A549 (cell line): ENCODE data around the gene NCOA3. TPM values are rescaled to one million over a fixed set of nuclear protein-coding genes. Genes with fewer than 3 reads are reported as not detected.

Experiments used
- ATAC-seq, 2 experiments: fragments of 200-7000 bp in 1 of 2; fragments of >200 bp in 1 of 2; cut with Nextera tagmentation in 1 of 2; cut with Tn5 transposase in 1 of 2; 3 replicates each; pipeline versions ENCODE4 v1.8.0 to v1.9.1; 2018 to 2020; ENCODE audit warnings: mild to moderate bottlenecking in 1 of 2, moderate library complexity in 1 of 2
- CTCF ChIA-PET: fragments of 300-600 bp; sonication (Branson Sonifier 250); formaldehyde crosslinking; extraction: SDS; loops from one replicate; lab custom pipeline; 2021; ENCODE audit warnings: antibody characterized with exemption, inconsistent platforms; lab: Yijun Ruan, JAX
- POLR2A ChIA-PET: fragments of 350-600 bp; formaldehyde crosslinking; extraction: SDS; loops from one replicate; lab custom pipeline; 2021; ENCODE audit warnings: antibody characterized with exemption, inconsistent platforms; lab: Yijun Ruan, JAX
- DNase-seq, 2 experiments: peaks; one replicate each; pipeline versions ENCODE4 v3.0.0 to v3.0.0-alpha.2; 2011 to 2016; ENCODE audit warnings: low read depth in 1 of 2, low spot score in 1 of 2
- FAIRE-seq: peaks from 2 replicates; lab custom pipeline; 2011; peaks lifted over from hg19 to GRCh38; lab: Jason Lieb, UNC
- H3K27ac ChIP-seq, 2 experiments: fragments of >200 bp; sonication (Bioruptor Twin); formaldehyde crosslinking; 3 replicates each; pipeline ENCODE4 v1.5.1; 2016 to 2017
- H3K4me1 ChIP-seq: fragments of >200 bp; sonication (Bioruptor Twin); formaldehyde crosslinking; 3 replicates; pipeline ENCODE4 v1.6.1; 2016
- H3K4me2 ChIP-seq: fragments of >200 bp; sonication (Bioruptor Twin); formaldehyde crosslinking; 3 replicates; pipeline ENCODE4 v1.6.1; 2016
- H3K4me3 ChIP-seq: fragments of >200 bp; sonication (Bioruptor Twin); formaldehyde crosslinking; 3 replicates; pipeline ENCODE4 v1.5.1; 2016
- H3K9me3 ChIP-seq: fragments of >200 bp; sonication (Bioruptor Twin); formaldehyde crosslinking; 3 replicates; pipeline ENCODE4 v1.6.1; 2016
- BHLHE40 ChIP-seq: IDR thresholded peaks from 2 replicates; pipeline ENCODE4 v1.6.1; 2012; ENCODE audit warnings: low read depth, low read length, inconsistent platforms
- CBX2 ChIP-seq: fragments of 200-600 bp; sonication (generic); IDR thresholded peaks from 2 replicates; pipeline ENCODE4 v1.6.1; 2016; ENCODE audit warnings: low read depth, mild to moderate bottlenecking, borderline replicate concordance
- CBX8 ChIP-seq: fragments of 200-600 bp; sonication (generic); IDR thresholded peaks from 2 replicates; pipeline ENCODE4 v1.6.1; 2016
- CHD4 ChIP-seq: fragments of 200-600 bp; sonication (generic); IDR thresholded peaks from 2 replicates; pipeline ENCODE4 v1.6.1; 2016; ENCODE audit warnings: antibody characterized with exemption, mild to moderate bottlenecking, borderline replicate concordance
- FOSL2 ChIP-seq, 2 experiments: fragments of 450-650 bp in 1 of 2; fragments of >200 bp in 1 of 2; sonication (Bioruptor Twin) in 1 of 2; formaldehyde crosslinking; IDR thresholded peaks; 2 replicates each; pipeline versions ENCODE4 v1.5.0 to v1.6.1; 2016 to 2020; ENCODE audit warnings: mild to moderate bottlenecking in 1 of 2, moderate library complexity in 1 of 2
- HDAC2 ChIP-seq: fragments of 200-600 bp; sonication (generic); IDR thresholded peaks from 2 replicates; pipeline ENCODE4 v1.6.1; 2016
- HES2 ChIP-seq: fragments of >200 bp; sonication (Bioruptor Twin); formaldehyde crosslinking; IDR thresholded peaks from 2 replicates; pipeline ENCODE4 v1.6.1; 2016
- HEYL ChIP-seq: fragments of 250-450 bp; sonication (Bioruptor Pico); IDR thresholded peaks from 2 replicates; pipeline ENCODE4 v1.8.0; 2021; ENCODE audit warnings: mild to moderate bottlenecking, moderate library complexity
- HOXB13 ChIP-seq: fragments of 250-450 bp; sonication (Bioruptor Pico); IDR thresholded peaks from 2 replicates; pipeline ENCODE4 v1.5.0; 2020; ENCODE audit warnings: low read depth, mild to moderate bottlenecking, moderate library complexity
- JUNB ChIP-seq: fragments of >200 bp; sonication (Bioruptor Twin); formaldehyde crosslinking; IDR thresholded peaks from 2 replicates; pipeline ENCODE4 v1.6.1; 2016
- KDM1A ChIP-seq: fragments of 200-600 bp; sonication (generic); IDR thresholded peaks from 2 replicates; pipeline ENCODE4 v1.6.1; 2016; ENCODE audit warnings: low read depth, mild to moderate bottlenecking
- KDM5A ChIP-seq: fragments of 200-600 bp; sonication (generic); IDR thresholded peaks from 2 replicates; pipeline ENCODE4 v1.6.1; 2016; ENCODE audit warnings: antibody characterized with exemption, mild to moderate bottlenecking
- MAFK ChIP-seq: fragments of 450-650 bp; IDR thresholded peaks from 2 replicates; pipeline ENCODE4 v1.6.1; 2014; ENCODE audit not compliant: partially characterized antibody
- MAZ ChIP-seq: fragments of 150-350 bp; IDR thresholded peaks from 2 replicates; pipeline ENCODE4 v1.6.1; 2014; ENCODE audit warnings: antibody characterized with exemption, low read depth, low read length, borderline replicate concordance
- MYC ChIP-seq: IDR thresholded peaks from 2 replicates; pipeline ENCODE4 v1.6.1; 2012; ENCODE audit warnings: mild to moderate bottlenecking, inconsistent platforms, low read length, improper control_type of control experiment, borderline replicate concordance
- NFE2L2 ChIP-seq: fragments of 150-350 bp; conservative IDR thresholded peaks from 2 replicates; pipeline ENCODE4 v1.6.1; 2014; ENCODE audit warnings: low read length
- NPAS2 ChIP-seq: fragments of 250-450 bp; sonication (Bioruptor Pico); IDR thresholded peaks from 2 replicates; pipeline ENCODE4 v1.8.0; 2022; ENCODE audit warnings: mild to moderate bottlenecking, moderate library complexity, borderline replicate concordance
- NR3C1 ChIP-seq: fragments of >200 bp; sonication (Bioruptor Twin); formaldehyde crosslinking; IDR thresholded peaks from 3 replicates; pipeline ENCODE4 v1.6.1; 2017
- PBX3 ChIP-seq: IDR thresholded peaks from 2 replicates; pipeline ENCODE4 v1.6.1; 2012
- PHF8 ChIP-seq: fragments of 200-600 bp; sonication (generic); IDR thresholded peaks from 2 replicates; pipeline ENCODE4 v1.6.1; 2016; ENCODE audit warnings: low read depth, mild to moderate bottlenecking, antibody characterized with exemption, moderate library complexity, borderline replicate concordance
- POLR2A ChIP-seq: IDR thresholded peaks from 2 replicates; pipeline ENCODE4 v1.6.1; 2012; ENCODE audit warnings: mild to moderate bottlenecking, low read length
- RAD21 ChIP-seq, 2 experiments: fragments of >200 bp in 1 of 2; sonication (Bioruptor Twin) in 1 of 2; formaldehyde crosslinking in 1 of 2; IDR thresholded peaks in 1 of 2; conservative IDR thresholded peaks in 1 of 2; 2 replicates in 1 of 2; 3 replicates in 1 of 2; pipeline ENCODE4 v1.6.1; 2012 to 2018; ENCODE audit warnings: inconsistent platforms in 1 of 2
- RARB ChIP-seq: fragments of 250-450 bp; sonication (Bioruptor Pico); IDR thresholded peaks from 2 replicates; pipeline ENCODE4 v1.8.0; 2021; ENCODE audit warnings: mild to moderate bottlenecking, moderate library complexity
- RCOR1 ChIP-seq: fragments of 150-350 bp; IDR thresholded peaks from 2 replicates; pipeline ENCODE4 v1.6.1; 2014; ENCODE audit warnings: antibody characterized with exemption, low read length, low read depth
- SMC3 ChIP-seq: fragments of >200 bp; sonication (Bioruptor Twin); formaldehyde crosslinking; IDR thresholded peaks from 3 replicates; pipeline ENCODE4 v1.6.1; 2018; ENCODE audit warnings: inconsistent platforms
- SREBF2 ChIP-seq: fragments of 450-650 bp; IDR thresholded peaks from 2 replicates; pipeline ENCODE4 v1.6.1; 2014; ENCODE audit warnings: mild to moderate bottlenecking, moderate library complexity
- TFCP2L1 ChIP-seq: fragments of 250-450 bp; sonication (Bioruptor Pico); IDR thresholded peaks from 2 replicates; pipeline ENCODE4 v1.5.0; 2021; ENCODE audit warnings: mild to moderate bottlenecking
- ZFP36 ChIP-seq: fragments of 450-650 bp; IDR thresholded peaks from 2 replicates; pipeline ENCODE4 v1.6.1; 2014; ENCODE audit warnings: borderline replicate concordance; ENCODE audit not compliant: partially characterized antibody
- ZNF302 ChIP-seq: fragments of 250-450 bp; sonication (Bioruptor Pico); IDR thresholded peaks from 2 replicates; pipeline ENCODE4 v1.9.0; 2021; ENCODE audit warnings: inconsistent platforms, mild to moderate bottlenecking, moderate library complexity
- ZSCAN20 ChIP-seq: fragments of 250-450 bp; sonication (Bioruptor Pico); IDR thresholded peaks from 2 replicates; pipeline ENCODE4 v1.8.0; 2022; ENCODE audit warnings: mild to moderate bottlenecking, moderate library complexity
- WGBS: methylation state at CpG from one replicate; pipeline ENCODE4 v1.1.6; 2017; ENCODE audit errors: missing lambda C conversion rate; 5-methylcytosine and 5-hydroxymethylcytosine counted together
- polyA plus RNA-seq, 4 experiments: library from polyadenylated mRNA; depleted of rRNA in 3 of 4; stranded (reverse); fragments of >200 nt; fragmentation: RNase III in 1 of 4; extraction: RNeasy Plus Mini Kit Qiagen cat#74134 plus additional on column Dnase treatment in 1 of 4; gene quantifications; 2 replicates in 3 of 4; 3 replicates in 1 of 4; pipeline ENCODE4 v1.2.3, GENCODE V29; 2011 to 2017
- TF ChIP-seq, protein P1 (sequence below): fragments of 150-350 bp; IDR thresholded peaks from 2 replicates; pipeline ENCODE4 v1.6.1; 2014; ENCODE audit warnings: low read depth, mild to moderate bottlenecking, low read length

The NCOA3 gene
- polyA plus RNA-seq, 2 of the 4 experiments (the other 2 are of a cell fraction): 42.9 to 136 TPM

- 92% methylated on average over 10 of the region's 10 CpGs for WGBS
- no peaks in the 10 kb centered on the region for H3K9me3 ChIP-seq
- FAIRE-seq: no peak
- TF ChIP-seq ZNF302 (CRISPR knock-in tag): no peak
- TF ChIP-seq KDM5A: no peak
- no peak for TF ChIP-seq TFCP2L1 (CRISPR knock-in tag)
- TF ChIP-seq, protein P1, sequence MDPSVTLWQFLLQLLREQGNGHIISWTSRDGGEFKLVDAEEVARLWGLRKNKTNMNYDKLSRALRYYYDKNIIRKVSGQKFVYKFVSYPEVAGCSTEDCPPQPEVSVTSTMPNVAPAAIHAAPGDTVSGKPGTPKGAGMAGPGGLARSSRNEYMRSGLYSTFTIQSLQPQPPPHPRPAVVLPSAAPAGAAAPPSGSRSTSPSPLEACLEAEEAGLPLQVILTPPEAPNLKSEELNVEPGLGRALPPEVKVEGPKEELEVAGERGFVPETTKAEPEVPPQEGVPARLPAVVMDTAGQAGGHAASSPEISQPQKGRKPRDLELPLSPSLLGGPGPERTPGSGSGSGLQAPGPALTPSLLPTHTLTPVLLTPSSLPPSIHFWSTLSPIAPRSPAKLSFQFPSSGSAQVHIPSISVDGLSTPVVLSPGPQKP: no peak
- no peak for TF ChIP-seq RCOR1
- TF ChIP-seq ZFP36: no peak
- no peak for TF ChIP-seq HEYL (CRISPR knock-in tag)
- TF ChIP-seq JUNB: no peak
- TF ChIP-seq HDAC2: no peak
- TF ChIP-seq PBX3: no peak
- no peak for TF ChIP-seq RAD21 (conservative IDR thresholded peaks at IDR 0.05 in 1 of 2, IDR thresholded peaks at IDR 0.05 in 1 of 2)
- no peak for TF ChIP-seq SMC3
- TF ChIP-seq POLR2A: no peak
- TF ChIP-seq, all 56 proteins: peak for 0
- ChIA-PET CTCF (interaction anchor here (1.4 to 13.2 kb wide), 3 partner anchors 10 to 952 kb away, joined by 3 to 232 read pairs (median 4); no protein-coding TSS in a partner anchor), POLR2A (no interaction called here)
- Histone ChIP-seq H3K27ac (no peak overlapping the region), H3K4me3 (no peak overlapping the region), H3K4me1 (no peaks in the 10 kb centered on the region), H3K4me2 (no peak overlapping the region)
- DNase-seq (no peak), ATAC-seq (no peak)
Observed at GRCh38 chr20:47670913-47671312, 169.2 kb downstream of the NCOA3 start.

DNA sequence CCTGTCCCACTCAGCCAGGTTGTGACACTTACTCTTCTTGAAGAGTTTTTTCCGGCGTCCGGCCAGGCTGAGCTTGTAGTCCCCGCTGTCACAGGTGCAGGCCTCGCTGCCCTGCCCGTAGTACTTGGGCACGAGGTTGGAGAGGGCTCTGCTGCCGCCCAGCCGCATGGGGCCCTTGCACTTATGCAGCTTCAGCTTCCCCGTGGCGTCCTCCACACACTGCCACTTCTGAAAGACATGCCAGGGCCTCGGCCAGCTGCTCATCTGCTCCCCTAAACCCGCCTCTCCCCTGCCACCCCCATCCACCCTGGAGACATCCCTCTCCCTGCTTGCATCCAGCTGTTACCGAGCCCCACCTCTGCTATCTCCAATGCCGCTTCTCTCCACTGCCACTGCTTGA is 170.5 kb downstream of the NCOA3 start:
- WGBS: 90% methylated on average over 15 of the region's 15 CpGs
- no peaks in the 10 kb centered on the region for H3K9me3 ChIP-seq
- H3K4me2 ChIP-seq: no peak overlapping the region
- no peak overlapping the region for H3K4me3 ChIP-seq
- no peak for DNase-seq
- TF ChIP-seq NPAS2: no peak
- no peak for TF ChIP-seq PHF8
- no peak for TF ChIP-seq SREBF2
- no peak for TF ChIP-seq SMC3
- TF ChIP-seq NR3C1: no peak
- no peak for TF ChIP-seq CHD4
- no peak for TF ChIP-seq MYC
- TF ChIP-seq HES2: no peak
- TF ChIP-seq MAFK: no peak
- TF ChIP-seq CBX2: no peak
- ATAC-seq: no peak
- POLR2A ChIA-PET: no interaction called here
- CTCF ChIA-PET: interaction anchor here (2.0 to 13.2 kb wide), 3 partner anchors 9 to 951 kb away, joined by 4 to 232 read pairs (median 14); no protein-coding TSS in a partner anchor
- no peak for FAIRE-seq
- no peak overlapping the region for H3K27ac ChIP-seq
- H3K4me1 ChIP-seq: no peaks in the 10 kb centered on the region

DNA sequence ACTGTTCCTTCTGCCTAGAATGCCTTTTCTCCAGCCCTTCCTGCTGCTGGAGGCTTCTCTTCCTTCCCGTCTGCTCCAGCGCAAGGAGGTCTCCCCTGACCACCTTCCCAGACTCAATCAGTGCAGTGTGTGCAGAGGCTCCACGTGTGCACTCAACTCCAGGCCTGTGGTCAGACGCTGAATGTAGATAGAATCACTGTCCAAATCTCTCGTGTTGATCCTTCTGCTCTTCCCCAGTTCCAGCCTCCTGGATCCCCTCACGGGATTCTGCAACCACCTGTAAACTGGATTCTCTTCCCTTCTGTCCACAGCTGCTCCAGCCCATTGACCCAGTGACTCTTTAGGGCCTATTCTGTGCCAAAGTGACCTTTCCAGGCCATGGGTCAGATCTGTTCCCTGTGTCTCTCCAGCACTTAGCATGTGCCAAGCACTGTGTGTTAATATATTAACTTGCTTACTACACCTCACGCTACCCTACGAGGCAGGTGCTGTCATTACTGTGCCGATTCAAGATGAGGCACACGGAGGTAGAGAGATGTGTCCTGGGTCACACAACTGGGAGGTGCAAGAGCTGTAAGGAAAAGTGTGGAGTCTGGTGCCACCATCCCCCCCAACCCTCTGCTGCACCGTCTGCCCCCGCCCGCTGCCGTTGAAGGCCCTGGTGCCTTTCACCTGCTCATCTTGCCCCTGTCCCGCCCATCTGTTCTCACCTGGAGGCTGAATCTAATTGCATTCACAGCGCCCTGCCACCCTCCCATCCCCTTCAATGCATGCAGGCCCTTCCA is 171.4 kb downstream of the NCOA3 start:
- POLR2A ChIA-PET: no interaction called here
- WGBS: 84% methylated on average over 16 of the region's 16 CpGs
- TF ChIP-seq HDAC2: no peak
- no peak for TF ChIP-seq NPAS2
- TF ChIP-seq CHD4: no peak
- TF ChIP-seq BHLHE40: no peak
- TF ChIP-seq FOSL2 (IDR thresholded peaks at IDR 0.05): no peak
- TF ChIP-seq FOSL2 (CRISPR knock-in tag; IDR thresholded peaks at IDR 0.05): no peak
- no peak for TF ChIP-seq PBX3
- TF ChIP-seq RARB: no peak
- TF ChIP-seq MAZ: no peak
- TF ChIP-seq CBX8: no peak
- no peak for TF ChIP-seq POLR2A
- no peak for TF ChIP-seq NFE2L2
- TF ChIP-seq KDM1A: no peak
- TF ChIP-seq HES2: no peak
- no peak for TF ChIP-seq ZSCAN20 (CRISPR knock-in tag)
- no peak for TF ChIP-seq SMC3
- TF ChIP-seq HOXB13 (CRISPR knock-in tag): no peak

More for the DNA sequence above, 171.4 kb downstream of the NCOA3 start:
- Histone ChIP-seq H3K4me2 (no peak overlapping the region), H3K4me3 (no peak overlapping the region), H3K4me1 (no peaks in the 10 kb centered on the region), H3K27ac (no peak overlapping the region), H3K9me3 (no peaks in the 10 kb centered on the region)
- ATAC-seq (no peak), DNase-seq (no peak), FAIRE-seq (no peak)
- CTCF ChIA-PET: interaction anchor here (1.1 to 13.2 kb wide), 3 partner anchors 10 to 950 kb away, joined by 7 to 232 read pairs (median 14); no protein-coding TSS in a partner anchor
